CD14-positive monocyte (primary cell): ENCODE data around the gene BCS1L. TPM values are rescaled to one million over a fixed set of nuclear protein-coding genes. Genes with fewer than 3 reads are reported as not detected.

Source experiments
- polyA plus RNA-seq, 3 donors: library from polyadenylated mRNA; depleted of rRNA in 1 of 3; unstranded in 2 of 3; stranded (reverse) in 1 of 3; fragments of 300-500 nt in 2 of 3; fragments of >200 nt in 1 of 3; fragmentation: Illumina TruSeq in 2 of 3; gene quantifications; 1 replicate in 2 of 3; 2 replicates in 1 of 3; pipeline ENCODE4 v1.2.3, GENCODE V29; 2012 to 2021

Gene BCS1L
- polyA plus RNA-seq, 3 donors: 10.5 to 42.9 (median 12.3) TPM

Other genes with a start within 250 kb of the BCS1L start
- gene VIL1, start 240.6 kb upstream of the BCS1L start, polyA plus RNA-seq: not detected
- 1 to 10 TPM; 2.7 to 4.9 (median 2.7) TPM for gene USP37, start 91.3 kb upstream of the BCS1L start, polyA plus RNA-seq
- gene CNOT9, start 90.8 kb upstream of the BCS1L start, polyA plus RNA-seq: 10 to 100 TPM; 14.5 to 21.5 (median 18.4) TPM
- under 1 TPM in 2 of 3 donors, not detected in 1; 0.04 to 0.05 TPM for gene PLCD4, start 51.8 kb upstream of the BCS1L start, polyA plus RNA-seq
- 10 to 100 TPM in 1 of 3 donors, 1 to 10 TPM in 1, under 1 TPM in 1; 0.72 to 15.6 (median 3.3) TPM for gene ZNF142, start 60 bp upstream of the BCS1L start, polyA plus RNA-seq
- 10 to 100 TPM; 10.7 to 20.3 (median 12.9) TPM for gene RNF25, start 12.3 kb downstream of the BCS1L start, polyA plus RNA-seq
- gene STK36, start 12.4 kb downstream of the BCS1L start, polyA plus RNA-seq: 10 to 100 TPM in 1 of 3 donors, 1 to 10 TPM in 2; 1.3 to 36.2 (median 3.3) TPM
- 10 to 100 TPM; 13.5 to 90.2 (median 16.3) TPM for gene TTLL4, start 51.2 kb downstream of the BCS1L start, polyA plus RNA-seq
- 100 to 1,000 TPM; 151 to 218 (median 214) TPM for gene CYP27A1, start 122.5 kb downstream of the BCS1L start, polyA plus RNA-seq
- gene PRKAG3, start 172.1 kb downstream of the BCS1L start, polyA plus RNA-seq: not detected
- gene WNT6, start 200.1 kb downstream of the BCS1L start, polyA plus RNA-seq: under 1 TPM; 0.27 to 0.65 (median 0.37) TPM
- under 1 TPM in 1 of 3 donors, not detected in 2; 0.04 TPM for gene WNT10A, start 221.2 kb downstream of the BCS1L start, polyA plus RNA-seq